GM18520 (cell line): ENCODE results near the gene DLEC1.
"Not testable (repeated sequence)": the region's sequence is repeated elsewhere in the genome, so short reads cannot be mapped to it uniquely, and the experiment has no call there.

Experiments used
- ATAC-seq: cut with Tn5 transposase; IDR thresholded peaks from one replicate; pipeline ENCODE4 v1.9.1; 2021; ENCODE audit not compliant: unreplicated experiment

The DLEC1 gene

DNA sequence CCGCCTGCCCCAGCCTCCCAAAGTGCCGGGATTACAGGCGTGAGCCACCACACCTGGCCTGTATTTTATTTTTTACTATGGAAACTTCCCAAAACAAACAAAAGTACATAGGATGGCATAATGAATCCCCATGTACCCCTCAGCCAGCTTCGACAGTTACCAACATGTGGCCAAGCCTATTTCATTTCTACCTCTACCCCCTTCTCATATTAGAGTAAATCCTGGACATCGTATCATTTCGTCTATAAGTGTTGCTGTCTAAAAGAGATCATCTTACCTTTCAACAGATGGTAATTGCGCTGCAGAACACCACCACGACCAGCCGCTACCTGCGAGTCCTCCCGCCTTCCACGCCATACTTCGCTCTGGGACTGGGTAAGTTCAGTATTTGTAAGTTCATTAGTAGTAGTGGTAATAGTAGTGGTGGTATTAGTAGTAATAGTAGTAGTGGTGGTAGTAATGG lies 44.9 kb downstream of the DLEC1 start:
- ATAC-seq = no peak

DNA sequence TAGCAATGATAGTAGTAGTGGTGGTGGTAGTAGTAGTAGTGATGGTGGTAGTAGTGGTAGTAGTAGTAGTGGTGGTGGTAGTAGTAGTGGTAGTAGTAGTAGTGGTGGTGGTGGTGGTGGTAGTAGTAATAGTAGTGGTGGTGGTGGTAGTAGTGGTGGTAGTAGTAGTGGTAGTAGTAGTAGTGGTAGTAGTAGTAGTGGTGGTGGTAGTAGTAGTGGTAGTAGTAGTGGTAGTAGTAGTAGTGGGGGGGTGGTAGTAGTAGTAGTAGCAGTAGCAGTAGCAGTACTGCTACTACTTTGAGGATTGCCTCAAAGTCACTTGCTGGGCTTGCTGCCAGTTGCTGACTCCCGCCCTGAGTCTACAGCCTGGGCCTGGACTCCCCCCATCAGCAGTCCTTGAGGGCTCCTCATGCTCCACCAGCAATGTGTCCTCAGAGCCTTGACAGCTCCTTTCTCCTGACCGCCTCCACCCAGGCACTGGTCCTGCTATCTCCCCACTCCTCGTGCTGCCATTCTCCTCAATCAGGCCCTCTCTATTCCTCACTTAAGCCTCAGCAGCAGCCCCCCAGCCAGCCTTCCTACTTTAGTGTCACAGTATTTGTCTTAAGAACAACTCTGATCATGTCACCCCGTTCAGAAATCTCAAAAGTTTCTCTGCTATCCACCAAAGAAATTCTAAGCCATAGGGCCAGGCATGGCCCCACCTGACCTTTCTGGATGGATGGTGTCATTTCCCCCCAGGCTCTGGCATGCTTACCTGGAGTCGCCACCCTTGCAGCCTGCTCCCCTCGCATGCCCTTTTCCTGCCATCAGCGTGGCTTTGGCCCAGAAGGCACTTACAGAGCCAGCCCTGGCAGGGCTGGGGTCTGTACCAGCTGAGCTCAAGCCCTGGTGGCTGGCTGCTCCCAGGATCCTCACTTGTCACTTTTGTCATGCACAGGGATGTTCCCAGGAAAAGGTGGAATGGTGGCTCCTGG lies 45.6 kb downstream of the DLEC1 start:
- no peak for ATAC-seq

GRCh38 chr3:38085311-38085942 lies 46.4 kb downstream of the DLEC1 start:
- ATAC-seq = no peak

DNA sequence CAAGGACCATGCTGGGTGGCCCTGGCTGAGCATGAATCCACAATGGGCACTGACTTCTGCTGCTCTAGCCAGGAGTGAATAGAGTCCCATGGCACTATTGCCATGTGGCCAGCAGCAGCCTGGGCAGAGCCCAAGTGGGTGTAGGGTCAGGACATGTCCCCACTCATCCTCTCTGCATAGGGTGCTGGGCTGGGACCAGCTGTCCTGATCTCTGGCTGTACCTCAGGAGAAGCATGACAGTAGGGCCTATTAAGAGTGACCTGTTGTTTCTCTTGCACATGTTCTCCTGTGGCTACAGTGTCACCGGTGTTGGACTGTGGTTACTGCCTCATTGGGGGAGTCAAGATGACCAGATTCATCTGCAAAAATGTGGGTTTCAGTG lies 46.9 kb downstream of the DLEC1 start:
- no peak for ATAC-seq

DNA sequence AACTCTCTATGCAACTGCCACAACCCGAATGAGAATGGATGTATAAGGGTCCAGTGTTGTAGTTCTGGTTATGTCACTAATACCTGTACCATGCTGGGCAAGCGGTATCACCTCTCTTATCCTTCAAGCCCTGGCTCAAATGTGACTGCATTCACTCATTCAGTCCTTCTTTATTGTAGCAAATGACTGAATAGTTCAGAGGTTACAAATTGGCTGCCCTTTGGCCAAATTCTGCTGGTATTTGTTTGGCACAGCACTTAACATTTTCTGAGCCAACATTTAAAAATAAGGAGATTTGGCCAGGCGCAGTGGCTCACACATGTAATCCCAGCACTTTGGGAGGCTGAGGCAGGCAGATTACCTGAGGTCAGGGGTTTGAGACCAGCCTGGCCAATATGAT lies 47.5 kb downstream of the DLEC1 start:
- ATAC-seq = no peak

DNA sequence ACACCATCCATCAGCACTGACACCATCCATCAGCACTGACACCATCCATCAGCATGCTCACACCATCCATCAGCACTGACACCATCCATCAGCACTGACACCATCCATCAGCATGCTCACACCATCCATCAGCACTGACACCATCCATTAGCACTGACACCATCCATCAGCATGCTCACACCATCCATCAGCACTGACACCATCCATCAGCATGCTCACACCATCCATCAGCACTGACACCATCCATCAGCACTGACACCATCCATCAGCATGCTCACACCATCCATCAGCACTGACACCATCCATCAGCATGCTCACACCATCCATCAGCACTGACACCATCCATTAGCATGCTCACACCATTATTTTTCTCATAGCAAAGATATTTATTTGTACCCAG lies 48.3 kb downstream of the DLEC1 start:
- not testable (repeated sequence) for ATAC-seq

GRCh38 chr3:38088126-38089078 lies 49.4 kb downstream of the DLEC1 start:
- no peak for ATAC-seq

DNA sequence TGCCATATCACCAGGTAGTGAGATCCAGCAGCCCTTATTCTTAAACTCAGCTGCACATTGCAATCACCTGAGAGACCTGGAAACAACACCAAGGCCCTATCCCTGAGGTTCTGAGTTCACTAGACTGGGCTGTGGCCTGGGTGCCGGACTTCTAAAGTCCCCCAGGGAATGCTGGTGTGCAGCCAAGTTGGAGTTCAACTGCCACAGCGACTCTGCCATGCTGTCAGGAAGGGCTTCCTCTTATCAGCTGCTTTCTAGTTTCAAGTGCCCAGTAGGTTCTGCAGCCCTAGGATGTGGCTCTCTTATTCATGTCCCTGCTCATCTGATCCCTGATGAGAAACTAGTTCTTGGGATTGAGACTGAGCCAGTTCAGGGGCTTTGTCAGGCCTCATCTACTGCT lies 50.2 kb downstream of the DLEC1 start:
- ATAC-seq = no peak

GRCh38 chr3:38090453-38090852 lies 51.4 kb downstream of the DLEC1 start:
- no peak for ATAC-seq

DNA sequence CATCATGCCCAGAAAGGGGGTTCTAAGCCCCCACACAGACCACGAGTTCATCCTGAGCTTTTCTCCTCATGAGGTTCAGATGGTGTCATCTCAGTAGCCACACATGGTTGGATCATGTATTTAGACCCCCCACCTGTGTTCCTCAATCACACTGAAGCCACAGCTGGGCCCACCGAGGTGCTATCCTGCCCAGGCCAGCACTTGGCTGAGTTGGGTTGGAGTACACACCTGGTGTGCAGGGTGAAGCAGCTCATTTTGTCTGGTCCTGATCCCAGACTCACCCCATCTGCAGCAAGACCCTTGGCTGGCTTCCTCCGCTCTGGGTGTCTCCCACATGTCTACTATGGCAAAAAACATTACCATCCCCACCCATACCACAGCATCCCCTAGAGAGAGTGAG lies 56.0 kb downstream of the DLEC1 start:
- ATAC-seq = no peak

GRCh38 chr3:38095669-38096483 lies 56.9 kb downstream of the DLEC1 start:
- ATAC-seq = no peak

DNA sequence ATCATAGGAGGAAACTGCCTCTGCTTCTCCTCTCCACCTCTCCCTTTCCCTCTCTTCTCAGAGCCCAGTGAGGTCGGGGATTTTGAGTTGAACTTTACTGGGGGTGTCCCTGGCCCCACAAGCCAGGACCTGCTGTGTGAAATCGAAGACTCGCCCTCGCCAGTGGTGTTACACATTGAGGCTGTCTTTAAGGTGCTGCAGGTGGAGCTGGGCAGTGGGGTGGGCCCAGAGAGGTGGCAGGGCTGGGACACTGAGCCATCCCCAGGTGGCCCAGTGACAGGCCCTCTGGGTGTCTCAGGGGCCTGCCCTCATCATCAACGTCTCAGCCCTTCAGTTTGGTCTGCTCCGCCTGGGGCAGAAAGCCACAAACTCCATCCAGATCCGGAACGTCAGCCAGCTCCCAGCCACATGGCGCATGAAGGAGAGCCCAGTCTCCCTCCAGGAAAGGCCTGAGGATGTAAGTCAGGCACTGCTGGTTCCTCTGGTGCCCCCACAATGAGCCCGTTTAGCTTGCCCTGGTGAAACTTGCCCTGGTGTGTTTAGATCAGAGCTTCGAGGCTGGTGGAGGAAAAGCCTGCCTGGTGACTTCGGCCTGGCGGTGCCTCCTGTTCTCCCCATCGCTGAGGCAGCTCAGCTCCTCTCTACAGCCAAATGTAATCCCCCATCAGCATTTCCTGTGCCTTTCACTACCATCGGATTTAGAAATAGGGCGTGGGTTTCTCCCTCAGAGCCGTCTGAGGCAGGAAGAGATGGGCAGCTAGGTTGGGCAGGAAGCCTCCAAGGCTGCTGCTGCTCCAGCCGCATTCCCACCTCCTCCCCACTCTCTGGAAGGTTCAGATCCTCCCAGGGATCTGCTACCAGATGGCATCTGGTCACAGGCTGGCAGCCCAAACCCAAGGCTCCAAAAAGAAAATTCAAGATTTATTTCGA lies 58.7 kb downstream of the DLEC1 start:
- ATAC-seq = no peak

GRCh38 chr3:38098376-38098723 lies 59.3 kb downstream of the DLEC1 start:
- no peak for ATAC-seq

GRCh38 chr3:38099518-38099917 lies 60.5 kb downstream of the DLEC1 start:
- no peak for ATAC-seq

DNA sequence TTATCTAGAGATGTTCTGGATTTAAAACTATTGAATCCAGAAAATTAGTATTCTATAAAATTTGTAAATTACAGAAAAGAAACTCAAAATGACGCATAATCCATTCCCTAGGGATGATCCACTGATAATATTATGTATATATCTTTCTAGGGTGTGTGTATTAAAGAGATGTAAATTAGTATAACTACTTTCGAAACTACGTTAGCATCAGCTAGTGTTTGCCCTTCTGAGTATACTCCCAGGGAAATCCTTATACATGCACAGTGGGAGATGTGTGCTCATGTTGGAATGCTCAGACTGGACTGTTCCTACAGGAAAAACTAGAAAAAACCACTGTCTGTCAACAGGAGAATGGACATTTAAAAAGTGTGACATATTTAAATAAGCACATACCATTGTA lies 61.5 kb downstream of the DLEC1 start:
- no peak for ATAC-seq

DNA sequence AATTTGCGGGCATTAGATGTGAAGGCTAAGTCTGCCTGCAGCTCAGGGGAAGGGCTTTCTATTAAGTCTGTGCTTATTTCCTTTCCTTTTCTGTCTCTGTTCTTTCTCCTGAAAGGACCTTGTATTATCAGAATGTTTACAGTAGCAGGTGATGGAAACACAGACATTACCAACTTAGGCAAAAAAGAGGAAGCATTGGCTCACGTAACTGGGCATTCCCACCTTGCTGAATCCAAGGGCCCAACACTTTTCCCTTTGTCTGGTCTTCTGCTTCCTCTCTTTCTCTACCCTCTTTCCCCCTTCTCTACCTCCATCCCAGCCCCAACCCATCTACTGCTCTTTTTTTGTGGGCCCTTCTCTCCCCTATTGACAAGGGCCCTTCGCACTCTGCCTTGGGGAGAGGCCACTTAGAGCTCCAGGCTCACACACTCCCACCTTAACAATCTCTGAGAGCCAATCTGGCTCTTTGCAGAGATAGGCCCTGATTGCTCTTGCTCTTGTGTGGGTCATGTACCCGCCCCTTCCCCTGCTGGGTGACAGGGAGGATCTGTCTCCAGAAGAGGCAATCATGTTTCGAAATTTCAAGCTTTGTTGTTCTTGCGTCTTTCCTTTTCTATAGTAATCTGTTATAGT lies 62.9 kb downstream of the DLEC1 start:
- ATAC-seq = no peak

- no peak for ATAC-seq
Measured at GRCh38 chr3:38102444-38102814, 63.4 kb downstream of the DLEC1 start.

DNA sequence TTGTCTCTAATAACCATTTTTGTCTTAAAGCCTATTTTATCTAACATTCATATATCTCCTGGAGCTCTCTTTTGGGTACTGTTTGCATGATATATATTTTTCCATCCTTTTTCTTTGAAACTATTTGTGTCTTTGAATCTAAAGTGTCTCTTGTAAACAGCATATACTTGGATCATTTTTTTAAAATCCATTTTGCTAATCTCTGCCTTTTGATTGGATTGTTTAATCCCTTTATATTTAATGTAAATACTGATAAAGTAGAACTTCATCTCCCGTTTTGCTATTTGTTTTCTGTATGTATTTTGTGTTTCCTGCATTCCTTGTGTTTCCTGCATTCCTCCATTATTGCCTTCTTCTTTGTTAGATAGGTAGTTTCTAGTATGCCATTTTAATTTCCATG lies 66.5 kb downstream of the DLEC1 start:
- ATAC-seq = no peak
